SK-N-SH (cell line): ENCODE results near the gene OXGR1. TPM values are rescaled to one million over a fixed set of nuclear protein-coding genes. Genes with fewer than 3 reads are reported as not detected.

Source experiments
- CTCF ChIA-PET: fragments of 300-600, 350-600 bp; formaldehyde crosslinking; extraction: SDS; loops from one replicate; lab custom pipeline; 2021; lab: Yijun Ruan, JAX
- POLR2A ChIA-PET: fragments of 350-600 bp; sonication (Branson Sonifier 250); formaldehyde crosslinking; extraction: SDS; loops from one replicate; lab custom pipeline; 2020; ENCODE audit warnings: antibody characterized with exemption, inconsistent platforms; lab: Yijun Ruan, JAX
- DNase-seq: peaks from one replicate; pipeline ENCODE4 v3.0.0; 2012
- H2AFZ ChIP-seq: fragments of 200-600 bp; sonication (generic); 2 replicates; pipeline ENCODE4 v1.8.1; 2016; ENCODE audit warnings: antibody characterized with exemption, mild to moderate bottlenecking, low read depth
- H3F3A ChIP-seq: fragments of 200-600 bp; sonication (generic); replicated peaks from 2 replicates; pipeline ENCODE3; 2016; ENCODE audit warnings: antibody characterized with exemption, mild to moderate bottlenecking; ENCODE audit not compliant: insufficient read depth
- H3K27ac ChIP-seq, 2 experiments: fragments of 200-500 bp in 1 of 2; fragments of 200-600 bp in 1 of 2; sonication (Bioruptor generic) in 1 of 2; sonication (generic), shearing (Covaris generic) in 1 of 2; 2 replicates each; pipeline versions ENCODE4 v1.5.1 to v1.6.1; 2014 to 2016; ENCODE audit warnings: low read depth in 2 of 2, inconsistent platforms in 1 of 2, low read length in 1 of 2, mild to moderate bottlenecking in 1 of 2, mixed read lengths in 1 of 2
- H3K27me3 ChIP-seq: fragments of 200-600 bp; sonication (generic), shearing (Covaris generic); 2 replicates; pipeline ENCODE4 v1.6.1; 2016; ENCODE audit warnings: mixed run types; ENCODE audit not compliant: insufficient read depth
- H3K36me3 ChIP-seq, 2 experiments: fragments of 200-500 bp in 1 of 2; fragments of 200-600 bp in 1 of 2; sonication (Bioruptor generic) in 1 of 2; sonication (generic) in 1 of 2; replicated peaks in 1 of 2; 2 replicates each; pipeline versions ENCODE3 to v1.5.1; 2014 to 2016; ENCODE audit warnings: low read length in 1 of 2, mild to moderate bottlenecking in 1 of 2; ENCODE audit not compliant: insufficient read depth in 2 of 2, control insufficient read depth in 1 of 2
- H3K4me1 ChIP-seq, 2 experiments: fragments of 200-500 bp in 1 of 2; fragments of 200-600 bp in 1 of 2; sonication (Bioruptor generic) in 1 of 2; sonication (generic), shearing (Covaris generic) in 1 of 2; 2 replicates each; pipeline versions ENCODE4 v1.5.1 to v1.6.1; 2014 to 2016; ENCODE audit warnings: low read depth in 1 of 2, low read length in 1 of 2, mixed run types in 1 of 2; ENCODE audit not compliant: insufficient read depth in 2 of 2, control insufficient read depth in 1 of 2
- H3K4me2 ChIP-seq: fragments of 200-600 bp; sonication (generic), shearing (Covaris generic); 2 replicates; pipeline ENCODE4 v1.6.1; 2017; ENCODE audit warnings: mixed run types
- H3K4me3 ChIP-seq, 2 experiments: fragments of 200-500 bp in 1 of 2; fragments of 200-600 bp in 1 of 2; sonication (Bioruptor generic) in 1 of 2; sonication (generic), shearing (Covaris generic) in 1 of 2; 2 replicates each; pipeline versions ENCODE4 v1.5.1 to v1.8.1; 2014 to 2016; ENCODE audit warnings: low read depth in 2 of 2, inconsistent platforms in 1 of 2, low read length in 1 of 2, mild to moderate bottlenecking in 1 of 2, mixed read lengths in 1 of 2, moderate library complexity in 1 of 2
- H3K79me2 ChIP-seq: fragments of 200-600 bp; sonication (generic); 2 replicates; pipeline ENCODE4 v1.8.1; 2017; ENCODE audit warnings: mild to moderate bottlenecking; ENCODE audit not compliant: insufficient read depth
- H3K9ac ChIP-seq: fragments of 200-600 bp; sonication (generic); 2 replicates; pipeline ENCODE4 v1.6.1; 2017; ENCODE audit warnings: mixed run types
- H3K9me2 ChIP-seq: fragments of 200-600 bp; sonication (generic); 2 replicates; pipeline ENCODE4 v1.6.1; 2017; ENCODE audit warnings: mixed run types
- H3K9me3 ChIP-seq: fragments of 200-600 bp; sonication (generic); 2 replicates; pipeline ENCODE4 v1.6.1; 2017; ENCODE audit warnings: mixed run types, mild to moderate bottlenecking, moderate library complexity
- H4K20me1 ChIP-seq: fragments of 200-600 bp; sonication (generic); 2 replicates; pipeline ENCODE4 v1.6.1; 2017; ENCODE audit warnings: mild to moderate bottlenecking, mixed run types; ENCODE audit not compliant: insufficient read depth
- CTCF ChIP-seq: fragments of 200-600 bp; sonication (generic); IDR thresholded peaks from 2 replicates; pipeline ENCODE4 v1.6.1; 2017; ENCODE audit warnings: antibody characterized with exemption, mild to moderate bottlenecking, moderate library complexity
- ELF1 ChIP-seq: IDR thresholded peaks from 2 replicates; pipeline ENCODE4 v1.4.0; 2012
- EP300 ChIP-seq, 2 experiments: IDR thresholded peaks; 2 replicates each; pipeline versions ENCODE4 v1.4.0 to v1.6.1; 2012; ENCODE audit warnings: borderline replicate concordance in 1 of 2, low read depth in 1 of 2, low read length in 1 of 2
- GABPA ChIP-seq: IDR thresholded peaks from 2 replicates; pipeline ENCODE4 v1.4.0; 2012; ENCODE audit warnings: low read depth, mild to moderate bottlenecking
- GATA2 ChIP-seq: sonication (generic); formaldehyde crosslinking; IDR thresholded peaks from 2 replicates; pipeline ENCODE4 v1.5.0; 2020; ENCODE audit warnings: mild to moderate bottlenecking, missing genetic modification reagents
- IRF3 ChIP-seq: fragments of 150-350 bp; IDR thresholded peaks from 2 replicates; pipeline ENCODE4 v1.6.1; 2016; ENCODE audit warnings: mild to moderate bottlenecking, low read depth, low read length
- JUND ChIP-seq: IDR thresholded peaks from 2 replicates; pipeline ENCODE4 v1.4.0; 2012
- MEF2A ChIP-seq: IDR thresholded peaks from 2 replicates; pipeline ENCODE4 v1.4.0; 2012; ENCODE audit warnings: low read depth, borderline replicate concordance
- POLR2AphosphoS5 ChIP-seq: IDR thresholded peaks from 2 replicates; pipeline ENCODE4 v1.6.1; 2012; ENCODE audit warnings: low read depth, low read length
- RCOR1 ChIP-seq: fragments of 150-350 bp; IDR thresholded peaks from 2 replicates; pipeline ENCODE4 v1.6.1; 2017; ENCODE audit warnings: antibody characterized with exemption, low read length
- REST ChIP-seq: IDR thresholded peaks from 2 replicates; pipeline ENCODE4 v1.6.1; 2012; ENCODE audit warnings: mild to moderate bottlenecking, low read depth, low read length, moderate library complexity
- YY1 ChIP-seq: IDR thresholded peaks from 2 replicates; pipeline ENCODE4 v1.4.0; 2012; ENCODE audit warnings: low read depth, mild to moderate bottlenecking
- ZBTB33 ChIP-seq: IDR thresholded peaks from 2 replicates; pipeline ENCODE4 v1.4.0; 2012; ENCODE audit warnings: low read depth, borderline replicate concordance
- WGBS: methylation state at CpG from one replicate; pipeline ENCODE4 v1.1.6; 2017; ENCODE audit warnings: low lambda C conversion rate; 5-methylcytosine and 5-hydroxymethylcytosine counted together
- polyA plus RNA-seq, 3 experiments: library from polyadenylated mRNA; depleted of rRNA; stranded (reverse); fragments of >200 nt; gene quantifications; 2 replicates each; pipeline ENCODE4 v1.2.3, GENCODE V29; 2012

OXGR1 gene
- polyA plus RNA-seq, 1 of the 3 experiments (the other 2 are of a cell fraction) = not detected

GRCh38 chr13:96940961-96941360 lies 53.3 kb downstream of the OXGR1 start:
- Histone ChIP-seq H3K4me1 (no peaks in the 10 kb centered on the region), H3F3A (no peaks in the 10 kb centered on the region), H3K4me3 (no peak overlapping the region), H3K36me3 (no peaks in the 10 kb centered on the region), H4K20me1 (no peaks in the 10 kb centered on the region), H3K27me3 (no peaks in the 10 kb centered on the region), H2AFZ (no peak overlapping the region), H3K27ac (no peak overlapping the region), H3K9ac (no peak overlapping the region), H3K79me2 (no peaks in the 10 kb centered on the region), H3K9me2 (no peaks in the 10 kb centered on the region), H3K4me2 (no peak overlapping the region), H3K9me3 (no peaks in the 10 kb centered on the region)
- ChIA-PET CTCF (interaction anchor here (1.0 to 3.4 kb wide), 2 partner anchors 10 to 17 kb away, joined by 3 to 21 read pairs; no protein-coding TSS in a partner anchor), POLR2A (no interaction called here)
- TF ChIP-seq GATA2 (CRISPR knock-in tag) (no peak), JUND (no peak), ZBTB33 (no peak), REST (no peak), POLR2AphosphoS5 (no peak), YY1 (no peak), MEF2A (no peak), IRF3 (no peak), ELF1 (no peak), EP300 (IDR thresholded peaks at IDR 0.05; ENCODE audit: borderline replicate concordance in 1 of 2, low read depth in 1 of 2, low read length in 1 of 2) (no peak), RCOR1 (no peak), GABPA (no peak), CTCF (no peak)
- DNase-seq = no peak
- WGBS = 27% methylated on average over 1 of the region's 1 CpG
